GM12878 (cell line): Measurements from ENCODE around the gene MIGA2. TPM values are rescaled to one million over a fixed set of nuclear protein-coding genes. Genes with fewer than 3 reads are reported as not detected.

ENCODE experiments used
- ATAC-seq: fragments of 200-7000 bp; cut with Tn5 transposase; 3 replicates; pipeline ENCODE4 v1.9.1; 2020; ENCODE audit warnings: mild to moderate bottlenecking, moderate library complexity
- BruUV-seq: library from RNA; stranded (reverse); fragments of 400-500 nt; replicated peaks from 2 replicates; lab custom pipeline; 2021; lab: Mats Ljungman, UMichigan
- CTCF ChIA-PET: fragments of 300-600 bp; sonication (Branson Sonifier 250); formaldehyde crosslinking; extraction: SDS; loops from one replicate; lab custom pipeline; 2021; ENCODE audit warnings: inconsistent platforms; lab: Yijun Ruan, JAX
- POLR2A ChIA-PET: fragments of 350-600 bp; formaldehyde crosslinking; extraction: SDS; loops from one replicate; lab custom pipeline; 2021; ENCODE audit warnings: inconsistent platforms; lab: Charles Lee
- RAD21 ChIA-PET: fragments of 300-600 bp; sonication (Branson Sonifier 250); formaldehyde crosslinking; loops from one replicate; lab custom pipeline; 2023; ENCODE audit warnings: antibody characterized with exemption; ENCODE audit not compliant: unreplicated experiment; lab: Charles Lee
- SMC1A ChIA-PET: fragments of 300-600 bp; sonication (Branson Sonifier 250); formaldehyde crosslinking; loops from one replicate; lab custom pipeline; 2023; ENCODE audit not compliant: unreplicated experiment, uncharacterized antibody; lab: Charles Lee
- DNase-seq: peaks from one replicate; pipeline ENCODE4 v3.0.0-alpha.2; 2011; ENCODE audit warnings: low read depth, low spot score
- FAIRE-seq: peaks from 3 replicates; lab custom pipeline; 2011; peaks lifted over from hg19 to GRCh38; lab: Jason Lieb, UNC
- H2AFZ ChIP-seq: 2 replicates; pipeline ENCODE4 v1.6.0; 2011; ENCODE audit warnings: low read depth, low read length, control low read depth; ENCODE audit not compliant: control insufficient read depth
- H3K27ac ChIP-seq: 2 replicates; pipeline ENCODE4 v1.5.1; 2011; ENCODE audit warnings: control low read depth; ENCODE audit not compliant: control insufficient read depth, insufficient read depth
- H3K27me3 ChIP-seq, 2 experiments: replicated peaks in 1 of 2; 2 replicates each; pipeline versions ENCODE4 v1.6.0 to v1.6.1; 2011; ENCODE audit warnings: low read length in 1 of 2; ENCODE audit not compliant: control insufficient read depth in 2 of 2, insufficient read depth in 2 of 2
- H3K36me3 ChIP-seq, 2 experiments: 2 replicates each; pipeline ENCODE4 v1.5.1; 2011; ENCODE audit warnings: low read length in 1 of 2; ENCODE audit not compliant: control insufficient read depth in 2 of 2, insufficient read depth in 2 of 2
- H3K4me1 ChIP-seq: 2 replicates; pipeline ENCODE4 v1.6.1; 2011; ENCODE audit warnings: mild to moderate bottlenecking, low read length, moderate library complexity, mixed read lengths; ENCODE audit not compliant: control insufficient read depth, insufficient read depth
- H3K4me2 ChIP-seq: 2 replicates; pipeline ENCODE4 v1.6.0; 2011; ENCODE audit warnings: control low read depth; ENCODE audit not compliant: control insufficient read depth, insufficient read depth
- H3K4me3 ChIP-seq: fragments of 200-600 bp; sonication (generic); 2 replicates; pipeline ENCODE4 v1.5.1; 2016
- H3K79me2 ChIP-seq: 2 replicates; pipeline ENCODE4 v1.6.0; 2011; ENCODE audit warnings: low read length; ENCODE audit not compliant: control insufficient read depth, insufficient read depth
- H3K9ac ChIP-seq: 2 replicates; pipeline ENCODE4 v1.8.0; 2011; ENCODE audit warnings: low read length, control low read depth, mixed read lengths; ENCODE audit not compliant: control insufficient read depth, insufficient read depth
- H3K9me3 ChIP-seq: replicated peaks from 3 replicates; pipeline ENCODE4 v1.5.1; 2011; ENCODE audit warnings: mild to moderate bottlenecking, low read length; ENCODE audit not compliant: control insufficient read depth, insufficient read depth
- H4K20me1 ChIP-seq: 2 replicates; pipeline ENCODE4 v1.6.0; 2011; ENCODE audit not compliant: control insufficient read depth, insufficient read depth
- CREB1 ChIP-seq: IDR thresholded peaks from 2 replicates; pipeline ENCODE4 v1.6.1; 2012; ENCODE audit warnings: low read depth, mild to moderate bottlenecking, inconsistent platforms
- ELK1 ChIP-seq: IDR thresholded peaks from 2 replicates; pipeline ENCODE4 v1.6.1; 2012; ENCODE audit warnings: low read depth, low read length, improper control_type of control experiment
- ETV6 ChIP-seq, 2 experiments: fragments of 450-650 bp in 1 of 2; IDR thresholded peaks in 1 of 2; conservative IDR thresholded peaks in 1 of 2; 2 replicates each; pipeline ENCODE4 v1.6.1; 2014; ENCODE audit warnings: antibody characterized with exemption in 1 of 2, borderline replicate concordance in 1 of 2, low read depth in 1 of 2, mild to moderate bottlenecking in 1 of 2, moderate library complexity in 1 of 2
- IKZF2 ChIP-seq, 2 experiments: fragments of 450-650 bp; IDR thresholded peaks; 2 replicates each; pipeline ENCODE4 v1.6.1; 2017; ENCODE audit warnings: mild to moderate bottlenecking in 2 of 2, moderate library complexity in 2 of 2
- NFXL1 ChIP-seq: fragments of 450-650 bp; IDR thresholded peaks from 2 replicates; pipeline ENCODE4 v1.6.1; 2017; ENCODE audit warnings: antibody characterized with exemption, mild to moderate bottlenecking, borderline replicate concordance
- TBL1XR1 ChIP-seq: IDR thresholded peaks from 2 replicates; pipeline ENCODE4 v1.6.1; 2012; ENCODE audit warnings: low read depth, low read length, improper control_type of control experiment
- ZBTB4 ChIP-seq: fragments of 450-650 bp; formaldehyde crosslinking; IDR thresholded peaks from 2 replicates; pipeline ENCODE4 v1.4.0; 2022; ENCODE audit warnings: mild to moderate bottlenecking, moderate library complexity
- WGBS: methylation state at CpG from one replicate; pipeline ENCODE4 v1.1.6; 2016; ENCODE audit warnings: low lambda C conversion rate; ENCODE audit not compliant: insufficient replicate concordance, insufficient coverage; ENCODE audit errors: missing lambda C conversion rate; 5-methylcytosine and 5-hydroxymethylcytosine counted together
- in situ Hi-C: fragments of 300-500 bp; cut with MboI; formaldehyde crosslinking; loops from 9 replicates; pipeline ENCODE4 v1.14.3; 2018; ENCODE audit warnings: mixed read lengths
- intact Hi-C: fragments of 100-400 bp; cut with micrococcal nuclease; formaldehyde crosslinking; loops from one replicate; pipeline ENCODE4 v1.14.2; 2022; ENCODE audit not compliant: unreplicated experiment
- polyA plus RNA-seq, 11 experiments: library from polyadenylated mRNA; depleted of rRNA in 4 of 11; unstranded in 6 of 11; stranded (reverse) in 5 of 11; fragments of >200 nt; fragmentation: Nextera tagmentation in 4 of 11; fragmentation: Illumina TruSeq in 1 of 11; extraction: Ambion mirVana in 4 of 11; extraction: Trizol in 1 of 11; gene quantifications; 1 replicate in 1 of 11; 2 replicates in 10 of 11; pipeline versions ENCODE4 v1.2.1 to v1.2.3, GENCODE V29; 2011 to 2016; ENCODE audit warnings: inconsistent platforms in 2 of 11, missing spikeins in 2 of 11, low read depth in 1 of 11
- total RNA-seq, 4 experiments: library from RNA; depleted of rRNA in 3 of 4; stranded (reverse); fragments of >200 nt in 3 of 4; fragmentation: Illumina TruSeq in 1 of 4; extraction: Trizol in 1 of 4; gene quantifications; 2 replicates each; pipeline versions ENCODE4 v1.2.1 to v1.2.3, GENCODE V29; 2013 to 2021
- TF ChIP-seq, protein P1 (sequence below): IDR thresholded peaks from 2 replicates; pipeline ENCODE4 v1.6.1; 2011; ENCODE audit warnings: low read depth, mild to moderate bottlenecking, low read length, moderate library complexity, borderline replicate concordance; ENCODE audit errors: extremely low read depth

The MIGA2 gene
- total and polyA plus RNA-seq, 10 of the 15 experiments (the other 5 are each of a cell fraction or from before 2014, with no cell fraction given): 0.14 to 31.0 (median 12.7) TPM

DNA sequence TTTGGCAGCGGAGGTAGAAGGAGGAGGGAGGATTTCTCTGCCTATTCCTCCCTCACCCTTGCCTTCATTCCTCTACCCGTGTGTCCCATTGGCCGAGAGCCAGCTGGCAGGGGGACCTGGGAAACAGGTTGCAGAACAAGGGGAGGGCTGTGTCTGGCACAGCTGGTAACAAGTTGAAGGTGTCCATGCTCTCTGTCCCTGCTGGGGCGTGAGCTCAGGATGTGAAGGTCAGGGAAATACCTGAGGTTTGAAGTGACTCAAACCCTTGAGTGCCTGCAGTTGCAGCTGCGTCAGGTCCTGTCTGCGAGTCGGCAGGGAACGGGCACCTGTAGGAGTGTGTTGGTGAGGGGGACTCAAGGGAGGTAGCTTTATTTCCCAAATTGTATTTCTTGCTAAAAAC is 16.2 kb downstream of the MIGA2 start:
- Histone ChIP-seq H3K4me2 (no peak overlapping the region), H3K36me3 (peaks cover 11 to 17% of the 10 kb centered on the region in 2 experiments), H3K4me3 (no peak overlapping the region), H3K79me2 (no peaks in the 10 kb centered on the region), H3K9me3 (no peaks in the 10 kb centered on the region), H4K20me1 (no peaks in the 10 kb centered on the region), H3K27ac (no peak overlapping the region), H2AFZ (no peak overlapping the region), H3K4me1 (no peaks in the 10 kb centered on the region), H3K9ac (no peak overlapping the region), H3K27me3 (no peaks in the 10 kb centered on the region)
- no peak for ATAC-seq
- no peak for FAIRE-seq
- ChIA-PET SMC1A (no interaction called here), CTCF (no interaction called here), POLR2A (no interaction called here), RAD21 (no interaction called here)
- 87% methylated on average over 8 of the region's 8 CpGs for WGBS
- TF ChIP-seq, protein P1, sequence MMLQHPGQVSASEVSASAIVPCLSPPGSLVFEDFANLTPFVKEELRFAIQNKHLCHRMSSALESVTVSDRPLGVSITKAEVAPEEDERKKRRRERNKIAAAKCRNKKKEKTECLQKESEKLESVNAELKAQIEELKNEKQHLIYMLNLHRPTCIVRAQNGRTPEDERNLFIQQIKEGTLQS: no peak
- TF ChIP-seq ELK1: no peak
- no peak for TF ChIP-seq ETV6 (conservative IDR thresholded peaks at IDR 0.05 in 1 of 2, IDR thresholded peaks at IDR 0.05 in 1 of 2; ENCODE audit: borderline replicate concordance in 1 of 2, low read depth in 1 of 2)
- TF ChIP-seq CREB1: no peak
- TF ChIP-seq IKZF2 (IDR thresholded peaks at IDR 0.05): no peak
- no peak for TF ChIP-seq TBL1XR1
- TF ChIP-seq ZBTB4 (CRISPR knock-in tag): no peak
- no peak for TF ChIP-seq NFXL1
- no peak for DNase-seq
- BruUV-seq: no TSS peak
- intact Hi-C loops (no loop called here), in situ Hi-C loops (no loop called here)
